Purkinje cell (primary cell): ENCODE results near the gene SBSN. TPM values are rescaled to one million over a fixed set of nuclear protein-coding genes. Genes with fewer than 3 reads are reported as not detected.

ENCODE experiments used
- polyA plus RNA-seq: library from polyadenylated mRNA; unstranded; fragments of >200 nt; fragmentation: Nextera tagmentation; gene quantifications from 2 replicates; pipeline ENCODE4 v1.2.1, GENCODE V29; 2014

The SBSN gene
- not detected in 2 replicates for polyA plus RNA-seq

GRCh38 chr19:35528218-35529038 lies at the start of gene SBSN:
TSS of gene SBSN (minus strand) at chr19:35528311. CDS start at chr19:35528281, 30 bp downstream.

GRCh38 chr19:35563207-35563829 lies 35.2 kb upstream of the SBSN start, which contains the start of gene ATP4A:
TSS of gene ATP4A (minus strand) at chr19:35563658. CDS start at chr19:35563629, 29 bp downstream.

GRCh38 chr19:35545001-35545854 lies 17.1 kb upstream of the SBSN start, which contains the start of gene TMEM147:
TSS of gene TMEM147 (plus strand) at chr19:35545626. CDS start at chr19:35545740, 114 bp downstream.

GRCh38 chr19:35533201-35533821 lies 5.2 kb upstream of the SBSN start, which contains the start of gene GAPDHS:
TSS of gene GAPDHS (plus strand) at chr19:35533456. CDS start at chr19:35533528, 72 bp downstream.

GRCh38 chr19:35513628-35514281 lies 14.4 kb downstream of the SBSN start, which contains the start of gene DMKN:
TSS of gene DMKN (minus strand) at chr19:35513649. CDS start at chr19:35513475, 174 bp downstream.

GRCh38 chr19:35490364-35490763 lies 37.7 kb downstream of the SBSN start, which contains the start of gene KRTDAP:
TSS of gene KRTDAP (minus strand) at chr19:35490464. CDS start at chr19:35490442, 22 bp downstream.

Other genes with a start within 250 kb of the SBSN start
- gene HAMP, start 245.8 kb downstream of the SBSN start, polyA plus RNA-seq: 0.79 TPM in 1 of 2 replicates, not detected in the other
- 0.22 TPM in 1 of 2 replicates, not detected in the other for gene MAG, start 236.2 kb downstream of the SBSN start, polyA plus RNA-seq
- 0.28 TPM in 1 of 2 replicates, not detected in the other for gene CD22, start 199.1 kb downstream of the SBSN start, polyA plus RNA-seq
- gene FFAR1, start 180.4 kb downstream of the SBSN start, polyA plus RNA-seq: not detected in 2 replicates
- gene FFAR3, start 169.9 kb downstream of the SBSN start, polyA plus RNA-seq: not detected in 2 replicates
- gene GPR42, start 157.2 kb downstream of the SBSN start, polyA plus RNA-seq: not detected in 2 replicates
- gene FFAR2, start 80.1 kb downstream of the SBSN start, polyA plus RNA-seq: not detected in 2 replicates
- 0.58 and 1.7 TPM in 2 replicates for gene KRTDAP, start 37.8 kb downstream of the SBSN start, polyA plus RNA-seq
- gene DMKN, start 14.7 kb downstream of the SBSN start, polyA plus RNA-seq: 6.0 and 7.7 TPM in 2 replicates
- not detected in 2 replicates for gene GAPDHS, start 5.1 kb upstream of the SBSN start, polyA plus RNA-seq
- 95.0 and 102 TPM in 2 replicates for gene TMEM147, start 17.3 kb upstream of the SBSN start, polyA plus RNA-seq
- gene ATP4A, start 35.3 kb upstream of the SBSN start, polyA plus RNA-seq: not detected in 2 replicates
- not detected in 2 replicates for gene PMIS2, start 57.9 kb upstream of the SBSN start, polyA plus RNA-seq
- 0.60 and 0.84 TPM in 2 replicates for gene HAUS5, start 84.4 kb upstream of the SBSN start, polyA plus RNA-seq
- gene RBM42, start 100.7 kb upstream of the SBSN start, polyA plus RNA-seq: 8.9 and 12.6 TPM in 2 replicates
- 0.70 TPM in 1 of 2 replicates, not detected in the other for gene ETV2, start 113.4 kb upstream of the SBSN start, polyA plus RNA-seq
- 1,754 and 2,269 TPM in 2 replicates for gene COX6B1, start 120.0 kb upstream of the SBSN start, polyA plus RNA-seq
- 0.27 TPM in 1 of 2 replicates, not detected in the other for gene UPK1A, start 138.2 kb upstream of the SBSN start, polyA plus RNA-seq
- gene ZBTB32, start 176.2 kb upstream of the SBSN start, polyA plus RNA-seq: not detected in 2 replicates
- gene KMT2B, start 189.7 kb upstream of the SBSN start, polyA plus RNA-seq: 1.0 and 1.8 TPM in 2 replicates
- gene IGFLR1, start 214.1 kb upstream of the SBSN start, polyA plus RNA-seq: 1.0 and 4.9 TPM in 2 replicates
- gene U2AF1L4, start 217.1 kb upstream of the SBSN start, polyA plus RNA-seq: 69.6 and 75.0 TPM in 2 replicates
- gene PSENEN, start 217.3 kb upstream of the SBSN start, polyA plus RNA-seq: 311 and 383 TPM in 2 replicates
- gene LIN37, start 220.3 kb upstream of the SBSN start, polyA plus RNA-seq: 4.6 and 8.3 TPM in 2 replicates
- 0.50 TPM in 1 of 2 replicates, not detected in the other for gene HSPB6, start 228.7 kb upstream of the SBSN start, polyA plus RNA-seq
- gene PROSER3, start 229.9 kb upstream of the SBSN start, polyA plus RNA-seq: 0.51 TPM in 1 of 2 replicates, not detected in the other
- gene ARHGAP33, start 247.3 kb upstream of the SBSN start, polyA plus RNA-seq: 0.15 and 0.40 TPM in 2 replicates